Tibial nerve (tissue), 4 donors: ENCODE results near the gene ENDOU.

ENCODE experiments used
- EP300 ChIP-seq, 2 donors: sonication (generic); formaldehyde crosslinking; IDR thresholded peaks; one replicate each; pipeline ENCODE4 v1.6.1; 2017; ENCODE audit warnings: antibody characterized with exemption in 2 of 2, mild to moderate bottlenecking in 1 of 2
- TF ChIP-seq, protein P1 (sequence below), 5 experiments: fragments of 200-600 bp in 3 of 5; fragments of 450-650 bp in 2 of 5; sonication (generic) in 3 of 5; IDR thresholded peaks; one replicate each; pipeline ENCODE4 v1.5.1; 2016 to 2019; ENCODE audit warnings: antibody characterized with exemption in 5 of 5, mild to moderate bottlenecking in 3 of 5, moderate library complexity in 2 of 5

DNA sequence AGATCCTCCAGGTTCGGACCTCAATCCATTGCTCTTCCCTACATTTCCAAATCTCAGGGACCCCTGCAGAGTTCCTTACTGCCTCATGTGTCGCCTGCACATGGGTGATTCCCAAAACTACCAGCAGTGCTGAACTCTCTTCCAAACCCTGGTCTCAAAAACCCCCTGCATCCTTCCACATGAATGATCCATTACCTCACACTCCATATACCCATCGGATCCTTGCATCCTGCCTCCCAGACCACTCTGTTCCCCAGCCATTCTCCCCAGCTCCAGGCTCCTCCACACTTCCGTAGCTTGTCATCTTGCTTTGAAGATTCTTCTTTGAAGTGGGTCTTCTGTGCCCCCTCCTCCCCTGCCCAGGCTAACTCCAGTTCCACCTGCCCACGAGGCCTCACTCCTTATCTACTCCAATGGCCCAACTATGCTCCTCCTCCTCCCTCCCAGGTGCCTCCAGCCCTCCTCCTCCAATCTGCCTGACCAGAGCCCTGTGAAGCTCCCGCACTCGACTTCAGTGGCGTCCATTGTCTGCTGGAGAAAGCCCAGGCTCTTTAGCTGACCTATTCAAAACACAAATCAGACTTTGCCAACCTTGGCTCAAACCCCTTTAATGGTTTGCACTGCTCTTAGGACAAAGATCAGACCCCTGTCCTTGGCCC is 19.6 kb upstream of the ENDOU start:
- TF ChIP-seq, protein P1, sequence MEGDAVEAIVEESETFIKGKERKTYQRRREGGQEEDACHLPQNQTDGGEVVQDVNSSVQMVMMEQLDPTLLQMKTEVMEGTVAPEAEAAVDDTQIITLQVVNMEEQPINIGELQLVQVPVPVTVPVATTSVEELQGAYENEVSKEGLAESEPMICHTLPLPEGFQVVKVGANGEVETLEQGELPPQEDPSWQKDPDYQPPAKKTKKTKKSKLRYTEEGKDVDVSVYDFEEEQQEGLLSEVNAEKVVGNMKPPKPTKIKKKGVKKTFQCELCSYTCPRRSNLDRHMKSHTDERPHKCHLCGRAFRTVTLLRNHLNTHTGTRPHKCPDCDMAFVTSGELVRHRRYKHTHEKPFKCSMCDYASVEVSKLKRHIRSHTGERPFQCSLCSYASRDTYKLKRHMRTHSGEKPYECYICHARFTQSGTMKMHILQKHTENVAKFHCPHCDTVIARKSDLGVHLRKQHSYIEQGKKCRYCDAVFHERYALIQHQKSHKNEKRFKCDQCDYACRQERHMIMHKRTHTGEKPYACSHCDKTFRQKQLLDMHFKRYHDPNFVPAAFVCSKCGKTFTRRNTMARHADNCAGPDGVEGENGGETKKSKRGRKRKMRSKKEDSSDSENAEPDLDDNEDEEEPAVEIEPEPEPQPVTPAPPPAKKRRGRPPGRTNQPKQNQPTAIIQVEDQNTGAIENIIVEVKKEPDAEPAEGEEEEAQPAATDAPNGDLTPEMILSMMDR (IDR thresholded peaks at IDR 0.05) = no peak
- TF ChIP-seq EP300 (IDR thresholded peaks at IDR 0.05) = no peak
